Activated CD4-positive, CD25-positive, alpha-beta regulatory T cell treated with anti-CD3 and anti-CD28 coated beads, Interleukin-2, amount 50 U/mL, for 24 hours (primary cell): ENCODE data around the gene CDH23.

Experiments
- ATAC-seq, 2 donors: fragments of 150-1000 bp; cut with Tn5 transposase; one replicate each; pipeline ENCODE4 v1.10.0; 2021; ENCODE audit warnings: mild to moderate bottlenecking in 1 of 2, moderate library complexity in 1 of 2

Gene CDH23

GRCh38 chr10:71644307-71645180 lies 247.8 kb downstream of the CDH23 start:
- ATAC-seq: no peak

- ATAC-seq: no peak
Observed at GRCh38 chr10:71645185-71645584, 248.5 kb downstream of the CDH23 start.

DNA sequence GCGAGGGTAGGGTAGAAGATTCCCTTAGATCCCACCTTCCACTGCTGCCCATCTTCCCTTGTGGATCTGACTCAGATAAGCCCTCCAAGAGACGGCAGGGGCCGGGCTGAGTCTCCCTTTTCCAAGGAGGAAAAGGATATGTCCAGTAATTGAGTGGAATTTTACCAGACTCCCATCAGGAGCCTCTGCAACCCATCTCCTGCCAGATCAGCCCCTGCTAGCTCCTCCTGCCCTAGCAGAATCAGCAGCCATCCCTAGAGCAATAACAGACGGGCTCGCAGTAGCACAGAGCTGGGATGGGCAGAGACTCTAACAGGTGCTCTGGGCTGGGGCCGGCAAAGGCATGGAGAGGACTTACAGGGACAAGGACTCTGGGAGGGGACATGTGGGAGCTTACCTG lies 249.3 kb downstream of the CDH23 start:
- no peak for ATAC-seq

DNA sequence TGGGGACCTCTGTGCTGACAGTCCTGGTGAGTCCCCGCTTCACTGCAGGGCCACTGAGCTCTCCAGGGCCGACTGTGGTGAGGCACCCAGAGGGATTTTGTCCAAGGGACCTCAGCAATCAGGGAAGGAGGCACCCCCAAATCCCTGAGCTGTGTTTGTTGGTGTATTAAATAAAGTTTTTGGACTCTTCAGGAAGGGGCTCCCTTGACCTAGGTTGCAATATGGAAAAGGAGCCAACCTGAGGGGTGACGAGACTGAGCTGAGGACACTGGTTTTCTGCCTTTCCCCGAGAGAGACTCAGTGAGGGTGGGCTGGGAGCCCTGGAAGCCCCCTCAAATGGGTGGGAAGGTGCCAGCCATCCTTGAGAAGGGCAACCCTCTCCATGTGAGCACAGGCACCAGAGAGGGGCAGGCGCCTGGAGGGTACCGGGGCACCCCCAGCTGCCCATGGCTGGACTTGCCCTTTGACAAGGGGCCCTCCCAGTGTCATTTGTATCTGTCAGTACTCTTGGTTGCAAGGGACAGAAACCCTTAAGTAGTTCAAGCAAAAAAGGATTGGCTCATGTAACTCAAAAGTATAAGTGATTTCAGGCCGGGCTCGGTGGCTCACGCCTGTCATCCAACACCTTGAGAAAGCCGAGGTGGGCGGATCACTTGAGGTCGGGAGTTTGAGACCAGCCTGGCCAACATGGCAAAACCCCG lies 250.0 kb downstream of the CDH23 start:
- no peak for ATAC-seq

GRCh38 chr10:71647526-71648253 lies 251.0 kb downstream of the CDH23 start:
- no peak for ATAC-seq

GRCh38 chr10:71648254-71648932 lies 251.7 kb downstream of the CDH23 start:
- ATAC-seq: no peak

DNA sequence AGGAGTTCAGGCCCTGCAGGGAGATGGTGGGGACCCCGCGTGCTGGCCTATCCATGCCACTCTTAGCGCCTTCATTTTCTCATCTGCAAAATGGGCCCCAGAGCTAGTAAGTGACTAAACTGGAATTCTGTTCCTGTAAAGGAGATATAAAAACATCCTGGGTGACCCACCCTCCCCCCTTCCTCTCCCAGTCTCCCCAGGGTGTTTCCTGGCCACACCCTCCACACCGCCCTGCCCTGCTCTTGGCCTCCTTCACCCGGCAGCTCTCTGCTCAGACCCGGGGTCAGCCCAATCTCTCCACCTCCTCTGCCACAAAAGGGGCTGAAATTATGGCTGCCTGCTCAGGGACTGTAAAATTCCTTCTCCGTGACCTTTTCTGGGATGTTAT lies 252.2 kb downstream of the CDH23 start:
- no peak for ATAC-seq

- ATAC-seq: no peak
Observed at GRCh38 chr10:71649631-71650030, 252.9 kb downstream of the CDH23 start.

GRCh38 chr10:71650397-71650796 lies 253.7 kb downstream of the CDH23 start:
- no peak for ATAC-seq

- no peak for ATAC-seq
Observed at GRCh38 chr10:71651428-71651827, 254.7 kb downstream of the CDH23 start.

DNA sequence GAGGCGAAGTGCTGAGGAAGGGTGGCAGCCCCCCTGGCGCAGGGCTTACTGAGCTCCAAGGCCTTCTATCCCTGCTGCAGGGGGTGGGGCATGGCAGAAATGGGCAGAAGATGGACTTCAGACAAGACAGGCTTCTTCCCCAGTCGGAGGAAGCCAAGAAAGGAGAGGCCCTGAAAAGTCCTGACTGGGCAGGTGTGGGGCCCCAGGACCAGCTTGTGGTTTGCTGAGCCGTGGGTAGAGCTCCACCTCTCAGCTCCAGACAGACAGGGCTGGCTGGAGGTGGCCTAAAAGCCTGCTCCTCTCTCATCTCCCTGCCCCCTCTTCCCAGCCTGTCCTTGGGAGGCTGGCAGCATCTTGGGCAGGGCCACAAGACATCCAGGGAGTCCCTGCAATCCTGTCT lies 255.2 kb downstream of the CDH23 start:
- ATAC-seq: no peak

- ATAC-seq: no peak
Observed at GRCh38 chr10:71653044-71653443, 256.3 kb downstream of the CDH23 start.

DNA sequence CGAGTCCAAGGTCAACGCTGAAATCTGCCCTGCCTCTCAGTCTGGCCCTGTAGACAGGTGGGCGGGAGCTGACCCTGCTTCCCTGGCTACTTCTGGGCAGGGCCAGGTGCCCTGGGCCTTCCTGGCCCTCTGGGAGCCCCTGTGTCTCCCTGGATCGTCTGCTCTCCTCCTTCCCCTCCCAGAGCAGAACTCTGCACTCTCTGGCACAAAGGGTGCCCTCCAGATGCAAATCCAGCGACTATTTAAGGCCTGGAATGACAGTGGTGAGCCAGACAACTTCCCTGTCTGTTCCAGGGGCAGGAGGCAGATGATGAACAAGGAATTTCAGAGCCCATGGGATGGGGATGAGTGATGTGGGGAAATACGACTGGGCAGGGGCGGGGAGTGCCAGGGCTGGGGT lies 259.5 kb downstream of the CDH23 start:
- ATAC-seq: no peak

GRCh38 chr10:71657604-71658466 lies 261.1 kb downstream of the CDH23 start:
- ATAC-seq: no peak

GRCh38 chr10:71658467-71658745 lies 261.7 kb downstream of the CDH23 start:
- no peak for ATAC-seq

DNA sequence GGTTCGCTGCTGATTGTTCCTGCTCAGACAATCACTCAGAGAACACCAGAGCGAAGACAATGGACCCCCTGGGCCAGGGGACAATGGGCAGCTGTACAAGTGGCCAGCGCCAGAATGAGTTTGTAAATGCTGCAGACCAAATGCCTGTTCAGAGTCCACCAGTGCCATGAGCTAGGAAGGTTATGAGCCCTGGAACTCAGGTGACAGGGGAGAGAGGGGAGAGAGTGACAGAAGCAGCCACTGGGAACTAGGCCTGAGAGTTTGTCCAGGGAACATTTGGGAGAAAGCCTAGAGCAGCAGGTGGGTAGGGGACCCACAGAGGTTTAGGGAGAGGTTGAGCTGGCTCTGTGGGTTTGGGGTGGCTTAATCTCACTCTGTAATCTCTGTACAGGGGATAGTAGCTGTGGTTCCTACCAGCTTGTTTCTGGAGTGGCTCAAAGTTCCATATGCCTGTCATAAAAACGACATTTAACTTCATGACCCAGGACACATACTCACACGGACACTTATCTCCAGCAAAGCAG lies 262.5 kb downstream of the CDH23 start:
- ATAC-seq: no peak

DNA sequence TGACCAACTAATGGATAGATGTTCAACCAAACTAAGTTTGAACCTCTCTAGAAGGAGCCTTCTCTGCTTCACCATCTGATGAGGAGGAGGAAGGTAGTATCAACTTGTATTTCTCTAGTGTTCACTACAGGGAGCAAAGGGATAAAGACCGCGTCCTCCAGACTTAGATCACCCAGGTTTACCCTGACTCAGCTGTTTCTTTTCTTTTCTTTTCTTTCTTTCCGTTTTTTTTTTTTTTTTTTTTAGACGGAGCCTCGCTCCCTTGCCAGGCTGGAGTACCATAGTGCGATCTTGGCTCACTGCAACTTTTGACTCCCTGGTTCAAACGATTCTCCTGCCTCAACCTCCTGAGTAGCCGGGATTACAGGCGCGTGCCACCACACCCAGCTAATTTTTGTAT lies 263.0 kb downstream of the CDH23 start:
- no peak for ATAC-seq

- no peak for ATAC-seq
Observed at GRCh38 chr10:71660313-71660712, 263.6 kb downstream of the CDH23 start.

DNA sequence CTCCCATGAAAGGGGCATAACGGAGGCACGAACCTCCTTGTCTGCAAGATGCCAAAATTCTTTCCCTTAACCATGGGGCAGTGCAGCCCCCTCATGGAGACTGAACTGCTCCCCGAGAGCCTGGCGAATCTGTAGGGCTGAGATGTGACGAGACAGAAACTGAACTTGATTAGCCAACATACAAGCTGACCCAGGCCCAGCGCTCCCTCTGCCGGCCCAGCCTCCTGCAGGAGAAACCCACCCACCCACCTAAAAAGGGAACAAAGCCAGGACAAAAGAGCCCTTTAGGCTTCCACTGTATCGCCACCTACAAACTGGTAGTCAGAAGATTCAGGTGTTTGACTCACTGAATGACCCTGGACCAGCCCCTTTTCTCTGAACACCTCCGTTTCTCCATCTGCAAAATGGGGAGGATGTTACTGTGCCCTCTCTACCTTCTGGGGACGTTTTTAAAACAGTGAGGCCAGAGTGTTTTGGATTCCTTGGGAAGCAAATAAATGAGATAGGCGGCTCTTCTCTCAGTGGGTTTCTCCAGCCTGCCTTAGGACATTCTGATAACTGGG lies 264.4 kb downstream of the CDH23 start:
- no peak for ATAC-seq

DNA sequence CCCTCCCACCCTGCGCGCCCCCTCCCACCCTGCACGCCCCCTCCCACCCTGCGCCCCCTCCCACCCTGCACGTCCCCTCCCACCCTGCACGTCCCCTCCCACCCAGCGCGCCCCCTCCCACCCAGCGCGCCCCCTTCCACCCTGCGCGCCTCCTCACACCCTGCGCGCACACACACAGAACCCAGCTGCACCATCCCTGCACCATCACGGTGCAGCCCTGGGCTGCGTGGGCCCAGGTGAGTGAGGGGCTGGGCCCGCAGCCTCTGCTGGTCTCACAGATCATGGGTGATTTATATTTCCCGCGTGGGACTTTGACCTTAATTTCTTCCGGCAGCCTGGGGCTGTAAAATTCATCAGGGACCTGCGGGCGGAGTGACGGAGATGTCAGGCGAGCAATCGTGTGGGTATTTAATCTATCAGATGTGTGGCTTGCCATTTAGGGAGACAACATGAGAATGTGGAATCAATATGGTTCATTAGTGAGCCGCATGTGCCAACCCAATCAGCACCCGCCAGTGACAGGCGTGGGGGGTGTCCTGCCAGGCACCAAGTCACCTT lies 265.1 kb downstream of the CDH23 start:
- ATAC-seq: no peak

GRCh38 chr10:71663311-71663710 lies 266.6 kb downstream of the CDH23 start:
- no peak for ATAC-seq
